Activated CD4-positive, alpha-beta T cell treated with anti-CD3 and anti-CD28 coated beads, Interleukin-2, amount 50 U/mL, for 4 hours (primary cell): ENCODE results near the gene PLEKHD1.

ENCODE experiments used
- DNase-seq, 2 experiments: peaks; one replicate each; pipeline ENCODE4 v3.0.0-alpha.2; 2020

PLEKHD1 gene

GRCh38 chr14:69519204-69520100 is 34.9 kb downstream of the PLEKHD1 start:
- DNase-seq: no peak

- DNase-seq: no peak
Observed at GRCh38 chr14:69522026-69522425, 37.5 kb downstream of the PLEKHD1 start.

GRCh38 chr14:69525896-69526295 is 41.4 kb downstream of the PLEKHD1 start:
- no peak for DNase-seq

- no peak for DNase-seq
Observed at GRCh38 chr14:69527635-69528034, 43.1 kb downstream of the PLEKHD1 start.

- no peak for DNase-seq
Observed at GRCh38 chr14:69528143-69528542, 43.6 kb downstream of the PLEKHD1 start.

- no peak for DNase-seq
Observed at GRCh38 chr14:69528930-69529329, 44.4 kb downstream of the PLEKHD1 start.

- no peak for DNase-seq
Observed at GRCh38 chr14:69529563-69529962, 45.0 kb downstream of the PLEKHD1 start.

- DNase-seq: no peak
Observed at GRCh38 chr14:69530095-69530494, 45.6 kb downstream of the PLEKHD1 start.

- no peak for DNase-seq
Observed at GRCh38 chr14:69531135-69531534, 46.6 kb downstream of the PLEKHD1 start.

GRCh38 chr14:69532561-69533340 is 48.2 kb downstream of the PLEKHD1 start:
- DNase-seq: no peak

GRCh38 chr14:69535230-69535848 is 50.8 kb downstream of the PLEKHD1 start:
- no peak for DNase-seq

GRCh38 chr14:69536971-69537370 is 52.4 kb downstream of the PLEKHD1 start:
- DNase-seq: no peak

- DNase-seq: no peak
Observed at GRCh38 chr14:69537900-69538299, 53.4 kb downstream of the PLEKHD1 start.

GRCh38 chr14:69538766-69539165 is 54.2 kb downstream of the PLEKHD1 start:
- no peak for DNase-seq

- no peak for DNase-seq
Observed at GRCh38 chr14:69539631-69540410, 55.3 kb downstream of the PLEKHD1 start.

GRCh38 chr14:69540654-69541335 is 56.3 kb downstream of the PLEKHD1 start:
- DNase-seq: no peak

- no peak for DNase-seq
Observed at GRCh38 chr14:69542311-69542710, 57.8 kb downstream of the PLEKHD1 start.

- no peak for DNase-seq
Observed at GRCh38 chr14:69543341-69544115, 59.0 kb downstream of the PLEKHD1 start.

GRCh38 chr14:69547701-69548348 is 63.3 kb downstream of the PLEKHD1 start:
- no peak for DNase-seq

- no peak for DNase-seq
Observed at GRCh38 chr14:69548566-69548965, 64.0 kb downstream of the PLEKHD1 start.

- no peak for DNase-seq
Observed at GRCh38 chr14:69551511-69551910, 67.0 kb downstream of the PLEKHD1 start.
